HG02840 (cell line): ENCODE results near the gene ZNF189.
"Not testable (repeated sequence)": the region's sequence is repeated elsewhere in the genome, so short reads cannot be mapped to it uniquely, and the experiment has no call there.

ENCODE experiments used
- ATAC-seq: cut with Tn5 transposase; IDR thresholded peaks from one replicate; pipeline ENCODE4 v1.9.1; 2021; ENCODE audit warnings: mild to moderate bottlenecking, moderate library complexity, moderate number of reproducible peaks; ENCODE audit not compliant: unreplicated experiment, low FRiP score

The ZNF189 gene

GRCh38 chr9:101376111-101376848, 22.4 kb upstream of the ZNF189 start:
- ATAC-seq = no peak

GRCh38 chr9:101380295-101380694, 18.4 kb upstream of the ZNF189 start:
- ATAC-seq = no peak

GRCh38 chr9:101381118-101381517, 17.5 kb upstream of the ZNF189 start:
- ATAC-seq = no peak

GRCh38 chr9:101381833-101382342, 16.8 kb upstream of the ZNF189 start:
- ATAC-seq = no peak

GRCh38 chr9:101383361-101383760, 15.3 kb upstream of the ZNF189 start:
- no peak for ATAC-seq

- ATAC-seq = not testable (repeated sequence)
Observed at GRCh38 chr9:101384873-101385536, 13.6 kb upstream of the ZNF189 start, which contains the start of gene BAAT. Gene BAAT, minus strand, starts transcription at chr9:101385006. Its CDS starts 13,602 bp downstream, at chr9:101371404.

- ATAC-seq = no peak
Observed at GRCh38 chr9:101387871-101388506, 10.7 kb upstream of the ZNF189 start.

GRCh38 chr9:101388507-101388993, 10.1 kb upstream of the ZNF189 start:
- ATAC-seq = no peak

GRCh38 chr9:101393135-101393534, 5.5 kb upstream of the ZNF189 start:
- no peak for ATAC-seq

- ATAC-seq = no peak
Observed at GRCh38 chr9:101394687-101395086, 4.0 kb upstream of the ZNF189 start.

- ATAC-seq = no peak
Observed at GRCh38 chr9:101397746-101398067, 944 bp upstream of the ZNF189 start.

GRCh38 chr9:101398930-101399642, 435 bp downstream of the ZNF189 start:
- no peak for ATAC-seq

GRCh38 chr9:101399643-101399970, 956 bp downstream of the ZNF189 start:
- ATAC-seq = no peak

- no peak for ATAC-seq
Observed at GRCh38 chr9:101400120-101400519, 1.5 kb downstream of the ZNF189 start.

- ATAC-seq = no peak
Observed at GRCh38 chr9:101403516-101404285, 5.0 kb downstream of the ZNF189 start.

GRCh38 chr9:101408374-101409078, 9.9 kb downstream of the ZNF189 start:
- no peak for ATAC-seq

GRCh38 chr9:101409079-101409477, 10.4 kb downstream of the ZNF189 start:
- no peak for ATAC-seq

- no peak for ATAC-seq
Observed at GRCh38 chr9:101414839-101415238, 16.2 kb downstream of the ZNF189 start.

- ATAC-seq = no peak
Observed at GRCh38 chr9:101415578-101415977, 16.9 kb downstream of the ZNF189 start.
